Endothelial cell of umbilical vein (primary cell): ENCODE data around the gene RAD51B. TPM values are rescaled to one million over a fixed set of nuclear protein-coding genes. Genes with fewer than 3 reads are reported as not detected.

Source experiments
- BruUV-seq: library from RNA; stranded (reverse); fragments of 400-500 nt; replicated peaks from 2 replicates; lab custom pipeline; 2021; lab: Mats Ljungman, UMichigan
- CTCF ChIA-PET: fragments of 300-600, 350-600 bp; sonication (Branson Sonifier 250); formaldehyde crosslinking; loops from one replicate; lab custom pipeline; 2021; ENCODE audit warnings: antibody characterized with exemption, inconsistent platforms; lab: Charles Lee
- POLR2A ChIA-PET: fragments of 300-600, 350-600 bp; sonication (Branson Sonifier 250); formaldehyde crosslinking; loops from one replicate; lab custom pipeline; 2021; ENCODE audit warnings: antibody characterized with exemption, inconsistent platforms; lab: Charles Lee
- DNase-seq: peaks from one replicate; pipeline ENCODE4 v3.0.0-alpha.2; 2011; ENCODE audit warnings: low read depth, low spot score
- FAIRE-seq: peaks from 2 replicates; lab custom pipeline; 2011; peaks lifted over from hg19 to GRCh38; lab: Jason Lieb, UNC
- H2AFZ ChIP-seq: 2 replicates; pipeline ENCODE4 v1.6.0; 2012; ENCODE audit warnings: low read depth, low read length, control low read depth, inconsistent platforms
- H3K27ac ChIP-seq: 2 replicates; pipeline ENCODE4 v1.5.1; 2011; ENCODE audit warnings: low read depth, mild to moderate bottlenecking, control low read depth, low read length, moderate library complexity; ENCODE audit not compliant: insufficient read depth
- H3K27me3 ChIP-seq, 2 experiments: 2 replicates each; pipeline versions ENCODE4 v1.6.0 to v1.6.1; 2011; ENCODE audit warnings: low read length in 2 of 2, mixed read lengths in 1 of 2; ENCODE audit not compliant: control insufficient read depth in 2 of 2, insufficient read depth in 2 of 2
- H3K36me3 ChIP-seq, 2 experiments: 2 replicates in 1 of 2; 3 replicates in 1 of 2; pipeline ENCODE4 v1.5.1; 2011; ENCODE audit warnings: low read length in 2 of 2, mild to moderate bottlenecking in 1 of 2, moderate library complexity in 1 of 2; ENCODE audit not compliant: control insufficient read depth in 2 of 2, insufficient read depth in 2 of 2; ENCODE audit errors: extremely low read depth in 1 of 2
- H3K4me1 ChIP-seq: 3 replicates; pipeline ENCODE4 v1.5.1; 2011; ENCODE audit warnings: mild to moderate bottlenecking, low read length; ENCODE audit not compliant: control insufficient read depth, insufficient read depth; ENCODE audit errors: extremely low read depth
- H3K4me2 ChIP-seq: 2 replicates; pipeline ENCODE4 v1.6.1; 2011; ENCODE audit warnings: low read length, control low read depth, mixed read lengths; ENCODE audit not compliant: insufficient read depth
- H3K4me3 ChIP-seq, 3 experiments: fragments of 200-600 bp in 1 of 3; sonication (generic), shearing (Covaris generic) in 1 of 3; replicated peaks in 1 of 3; 2 replicates each; pipeline ENCODE4 v1.5.1; 2011 to 2016; ENCODE audit warnings: control low read depth in 3 of 3, low read length in 3 of 3, mild to moderate bottlenecking in 2 of 3, inconsistent platforms in 1 of 3, low read depth in 1 of 3, moderate library complexity in 1 of 3; ENCODE audit not compliant: insufficient read depth in 1 of 3
- H3K79me2 ChIP-seq: 2 replicates; pipeline ENCODE4 v1.6.0; 2012; ENCODE audit warnings: low read length, inconsistent platforms; ENCODE audit not compliant: control insufficient read depth, insufficient read depth
- H3K9ac ChIP-seq: replicated peaks from 2 replicates; pipeline ENCODE3; 2011; ENCODE audit warnings: low read length, control low read depth; ENCODE audit not compliant: insufficient read depth; ENCODE audit errors: extremely low read depth
- H3K9me1 ChIP-seq: replicated peaks from 3 replicates; pipeline ENCODE4 v1.6.0; 2011; ENCODE audit warnings: mild to moderate bottlenecking, low read length; ENCODE audit not compliant: control insufficient read depth, insufficient read depth; ENCODE audit errors: extremely low read depth
- H3K9me3 ChIP-seq: replicated peaks from 2 replicates; pipeline ENCODE4 v1.5.1; 2012; ENCODE audit warnings: low read length, inconsistent platforms; ENCODE audit not compliant: control insufficient read depth, insufficient read depth
- H4K20me1 ChIP-seq: replicated peaks from 2 replicates; pipeline ENCODE3; 2011; ENCODE audit warnings: mild to moderate bottlenecking, low read length; ENCODE audit not compliant: control insufficient read depth, insufficient read depth; ENCODE audit errors: extremely low read depth
- CTCF ChIP-seq, 2 donors: IDR thresholded peaks; 1 replicate in 1 of 2; 2 replicates in 1 of 2; pipeline ENCODE4 v1.5.1; 2011; ENCODE audit warnings: low read length in 2 of 2, mild to moderate bottlenecking in 2 of 2, moderate library complexity in 2 of 2, control low read depth in 1 of 2, inconsistent platforms in 1 of 2, low read depth in 1 of 2; ENCODE audit not compliant: insufficient read depth in 1 of 2; ENCODE audit errors: extremely low read depth in 1 of 2
- EZH2 ChIP-seq: IDR thresholded peaks from 2 replicates; pipeline ENCODE4 v1.6.1; 2012; ENCODE audit warnings: borderline replicate concordance, low read depth, mild to moderate bottlenecking, moderate library complexity, low read length, inconsistent platforms; ENCODE audit not compliant: severe bottlenecking
- GATA2 ChIP-seq: IDR thresholded peaks from 2 replicates; pipeline ENCODE4 v1.7.0; 2011; ENCODE audit warnings: low read depth, mild to moderate bottlenecking, moderate library complexity, mixed read lengths, low read length; ENCODE audit not compliant: insufficient read length, insufficient read depth
- MYC ChIP-seq: IDR thresholded peaks from one replicate; pipeline ENCODE4 v1.6.1; 2011; ENCODE audit warnings: mild to moderate bottlenecking, low read depth, low read length
- POLR2A ChIP-seq: IDR thresholded peaks from 2 replicates; pipeline ENCODE4 v1.6.1; 2012; ENCODE audit warnings: low read depth, mild to moderate bottlenecking, control low read depth, low read length
- dilution Hi-C: fragments of 300-500 bp; cut with MboI; formaldehyde crosslinking; loops from one replicate; pipeline ENCODE4 v1.15.0; 2019; ENCODE audit warnings: low sequenced_read_pairs; ENCODE audit not compliant: extremely low pct_ligation_motif_present
- intact Hi-C: fragments of 100-400 bp; cut with micrococcal nuclease; formaldehyde crosslinking; loops from one replicate; pipeline ENCODE4 v1.10.0; 2022
- polyA plus RNA-seq, 4 experiments: library from polyadenylated mRNA; depleted of rRNA in 3 of 4; stranded (reverse) in 3 of 4; unstranded in 1 of 4; fragments of >200 nt; gene quantifications; 2 replicates each; pipeline versions ENCODE4 v1.2.1 to v1.2.3, GENCODE V29; 2011 to 2012; ENCODE audit warnings: missing spikeins in 1 of 4
- total RNA-seq: library from RNA; stranded (reverse); gene quantifications from 2 replicates; pipeline ENCODE4 v1.2.3, GENCODE V29; 2021

RAD51B gene
- total and polyA plus RNA-seq, 2 donors (not counting 3 experiments of a cell fraction or from before 2014, with no cell fraction given), result 3.9 to 19.0 TPM

- no TSS peak for BruUV-seq
- no peaks in the 10 kb centered on the region for H3K36me3 ChIP-seq
- H3K9me3 ChIP-seq, result no peaks in the 10 kb centered on the region
- POLR2A ChIA-PET, result no interaction called here
- FAIRE-seq (no peak), DNase-seq (no peak)
- CTCF ChIA-PET, result no interaction called here
- H3K4me2 ChIP-seq, result no peak overlapping the region
- no peak overlapping the region for H3K4me3 ChIP-seq
- no peaks in the 10 kb centered on the region for H3K9me1 ChIP-seq
- H3K27ac ChIP-seq, result no peak overlapping the region
- no peak for TF ChIP-seq MYC
- TF ChIP-seq CTCF (IDR thresholded peaks at IDR 0.05; ENCODE audit: extremely low read depth in 1 of 2, insufficient read depth in 1 of 2, low read depth in 1 of 2, low read length in 2 of 2), result no peak
- no peak overlapping the region for H3K9ac ChIP-seq
- no peaks in the 10 kb centered on the region for H4K20me1 ChIP-seq
- H3K79me2 ChIP-seq, result no peaks in the 10 kb centered on the region
- no peaks in the 10 kb centered on the region for H3K27me3 ChIP-seq
- intact Hi-C loops (no loop called here), dilution Hi-C loops (no loop called here)
- H3K4me1 ChIP-seq, result peaks cover 6% of the 10 kb centered on the region
- no peak overlapping the region for H2AFZ ChIP-seq
Measured at GRCh38 chr14:68013326-68013725, 193.7 kb downstream of the RAD51B start.

- DNase-seq, result no peak
- H3K27me3 ChIP-seq, result no peaks in the 10 kb centered on the region
- no peak for TF ChIP-seq POLR2A
- no peak for TF ChIP-seq MYC
- TF ChIP-seq GATA2, result no peak
- no peak for TF ChIP-seq EZH2
- no peak overlapping the region for H3K9ac ChIP-seq
- H4K20me1 ChIP-seq, result no peaks in the 10 kb centered on the region
- no peak overlapping the region for H3K4me2 ChIP-seq
- intact Hi-C loops (no loop called here), dilution Hi-C loops (no loop called here)
- no peak overlapping the region for H3K4me3 ChIP-seq
- ChIA-PET CTCF (no interaction called here), POLR2A (no interaction called here)
- FAIRE-seq, result no peak
- no peak overlapping the region for H2AFZ ChIP-seq
- peaks cover 6% of the 10 kb centered on the region for H3K4me1 ChIP-seq
- H3K79me2 ChIP-seq, result no peaks in the 10 kb centered on the region
- H3K9me3 ChIP-seq, result no peaks in the 10 kb centered on the region
- no peaks in the 10 kb centered on the region for H3K9me1 ChIP-seq
- H3K27ac ChIP-seq, result no peak overlapping the region
- no peaks in the 10 kb centered on the region for H3K36me3 ChIP-seq
- no TSS peak for BruUV-seq
Measured at GRCh38 chr14:68014771-68015170, 195.2 kb downstream of the RAD51B start.
